HG02852 (cell line): ENCODE results near the gene PTGR2.
"Not testable (repeated sequence)": the region's sequence is repeated elsewhere in the genome, so short reads cannot be mapped to it uniquely, and the experiment has no call there.

Source experiments
- ATAC-seq: cut with Tn5 transposase; IDR thresholded peaks from one replicate; pipeline ENCODE4 v1.9.1; 2021; ENCODE audit warnings: mild to moderate bottlenecking, moderate library complexity; ENCODE audit not compliant: unreplicated experiment

The PTGR2 gene

DNA sequence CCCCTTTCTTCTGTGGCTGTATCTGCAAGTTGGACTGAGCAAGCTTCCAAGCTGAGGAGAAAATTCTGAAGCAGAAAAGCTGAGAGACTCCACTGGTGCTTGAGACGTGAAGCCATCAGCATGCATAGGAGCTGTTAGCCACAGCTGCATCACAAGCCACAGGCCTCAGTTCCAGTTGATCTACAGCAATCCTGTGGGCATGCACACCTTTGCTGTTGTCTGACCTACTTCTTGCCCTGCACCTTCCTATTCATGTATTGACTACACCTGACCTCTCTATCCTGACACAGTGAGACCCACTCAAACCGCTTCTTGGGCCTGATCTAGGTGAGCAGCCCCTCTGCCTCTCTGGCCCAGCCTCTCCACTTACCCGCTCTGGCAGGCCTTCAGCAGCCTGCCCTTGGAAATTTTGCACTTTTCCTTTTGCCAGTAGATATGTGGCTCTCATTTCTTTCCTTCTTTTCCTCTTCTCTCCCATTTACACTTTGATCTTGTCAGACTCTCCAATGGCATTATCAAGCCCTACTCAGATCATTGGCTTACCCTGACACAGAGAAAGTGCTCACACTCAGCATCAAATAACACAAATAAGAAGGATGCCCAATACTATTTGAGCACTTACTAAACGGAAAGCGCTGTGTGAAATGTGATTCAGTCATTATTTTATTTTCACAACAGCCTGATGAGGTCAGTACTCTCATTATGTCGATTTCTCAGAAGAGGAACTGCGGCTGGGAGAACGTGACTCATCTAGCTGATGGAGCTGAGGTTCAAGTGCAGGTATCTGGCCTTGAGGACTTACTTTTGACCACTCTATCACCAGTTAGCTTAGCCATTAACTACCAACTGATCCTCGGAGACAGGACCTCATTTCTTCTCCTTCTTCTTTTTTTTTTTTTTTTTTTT, 21.9 kb upstream of the PTGR2 start:
- ATAC-seq = no peak

- ATAC-seq = no peak
These were observed 18.6 kb upstream of the PTGR2 start for GRCh38 chr14:73833034-73833433.

- ATAC-seq = no peak
These were observed 17.9 kb upstream of the PTGR2 start for GRCh38 chr14:73833530-73834260.

- ATAC-seq = no peak
These were observed 17.4 kb upstream of the PTGR2 start for GRCh38 chr14:73834261-73834625.

DNA sequence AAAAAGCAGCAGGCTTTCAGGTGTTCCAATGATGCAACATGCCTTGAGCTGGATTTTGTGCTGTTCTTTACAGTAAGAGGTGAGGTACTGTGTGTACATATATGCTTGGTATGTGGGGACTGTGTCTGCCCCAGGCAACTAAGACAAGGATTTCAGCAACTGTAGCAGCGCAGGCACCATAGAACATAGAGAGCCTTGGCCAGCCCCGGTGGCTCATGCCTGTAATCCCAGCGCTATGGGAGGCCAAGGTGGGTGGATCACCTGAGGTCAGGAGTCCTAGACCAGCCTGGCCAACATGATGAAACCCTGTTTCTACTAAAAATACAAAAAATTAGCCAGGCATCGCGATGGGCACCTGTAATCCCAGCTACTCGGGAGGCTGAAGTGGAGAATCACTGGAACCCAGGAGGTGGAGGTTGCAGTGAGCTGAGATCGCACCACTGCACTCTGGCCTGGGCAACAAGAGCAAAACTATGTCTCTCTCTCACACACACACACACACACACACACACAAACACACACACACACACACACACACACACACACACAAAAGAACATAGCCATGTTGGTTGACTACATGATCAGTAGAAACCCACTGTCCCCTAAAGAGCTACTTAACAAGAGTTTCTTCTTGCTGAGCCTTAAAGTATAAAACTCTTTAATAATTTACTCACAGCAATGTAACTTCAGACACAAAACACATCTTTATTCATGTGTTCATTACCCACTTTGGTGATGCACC, 13.2 kb upstream of the PTGR2 start:
- not testable (repeated sequence) for ATAC-seq

- ATAC-seq = no peak
These were observed 9.4 kb upstream of the PTGR2 start for GRCh38 chr14:73842201-73842600.

DNA sequence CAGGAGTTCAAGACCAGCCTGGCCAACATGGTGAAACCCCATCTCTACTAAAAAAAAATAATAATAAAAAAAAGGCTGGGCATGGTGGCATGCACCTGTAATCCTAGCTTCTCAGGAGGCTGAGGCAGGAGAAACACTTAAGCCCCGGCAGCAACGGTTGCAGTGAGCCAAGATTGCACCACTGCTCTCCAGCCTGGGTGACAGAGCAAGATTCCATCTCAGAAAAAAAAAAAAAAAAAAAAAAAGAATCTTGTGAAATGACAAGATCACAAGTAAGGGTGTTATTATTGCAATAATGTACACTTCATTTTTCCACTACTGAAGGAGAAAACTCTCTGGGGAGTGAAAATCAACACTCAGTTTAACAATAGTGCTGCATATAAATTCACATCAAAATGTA, 8.8 kb upstream of the PTGR2 start:
- ATAC-seq = no peak

DNA sequence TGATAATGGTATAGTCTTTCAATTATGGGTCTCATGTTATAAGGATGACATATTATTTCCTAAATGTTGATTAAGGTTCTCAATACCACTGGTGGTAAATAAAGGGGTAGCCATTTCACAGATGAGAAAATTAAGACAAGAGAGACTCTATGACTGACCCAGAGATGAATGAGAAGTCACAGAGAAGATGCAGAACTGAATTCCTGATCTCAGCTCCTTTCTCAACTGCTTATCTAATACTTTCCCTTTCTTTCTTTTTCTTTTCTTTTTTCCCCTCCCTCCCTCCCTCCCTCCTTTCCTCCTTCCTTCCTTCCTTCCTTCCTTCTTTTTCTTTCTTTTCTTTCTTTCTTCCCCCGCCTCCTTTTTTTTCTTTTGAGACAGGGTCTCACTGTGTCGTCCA, 8.3 kb upstream of the PTGR2 start:
- no peak for ATAC-seq

GRCh38 chr14:73846947-73847346, 4.7 kb upstream of the PTGR2 start:
- ATAC-seq = no peak

GRCh38 chr14:73851000-73851399, 631 bp upstream of the PTGR2 start:
- ATAC-seq = no peak

DNA sequence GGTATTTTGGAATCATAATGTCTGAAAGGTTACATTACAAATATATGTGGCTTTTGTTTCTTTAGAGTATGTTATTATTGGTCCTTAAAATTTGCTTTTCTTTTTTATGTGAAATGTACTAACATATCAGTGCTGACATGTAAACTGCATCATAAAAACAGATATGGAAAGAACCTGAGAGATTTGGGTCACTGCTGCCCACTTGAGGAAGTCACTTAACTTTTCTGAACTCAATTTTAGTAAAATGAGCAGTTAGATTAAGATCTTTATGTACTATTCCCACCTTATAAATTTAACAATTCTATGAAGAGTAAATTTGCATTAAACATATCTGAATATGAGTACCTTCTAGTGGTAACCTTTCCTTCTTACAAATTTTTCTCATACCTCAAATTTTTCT, 7.5 kb downstream of the PTGR2 start:
- ATAC-seq = no peak

DNA sequence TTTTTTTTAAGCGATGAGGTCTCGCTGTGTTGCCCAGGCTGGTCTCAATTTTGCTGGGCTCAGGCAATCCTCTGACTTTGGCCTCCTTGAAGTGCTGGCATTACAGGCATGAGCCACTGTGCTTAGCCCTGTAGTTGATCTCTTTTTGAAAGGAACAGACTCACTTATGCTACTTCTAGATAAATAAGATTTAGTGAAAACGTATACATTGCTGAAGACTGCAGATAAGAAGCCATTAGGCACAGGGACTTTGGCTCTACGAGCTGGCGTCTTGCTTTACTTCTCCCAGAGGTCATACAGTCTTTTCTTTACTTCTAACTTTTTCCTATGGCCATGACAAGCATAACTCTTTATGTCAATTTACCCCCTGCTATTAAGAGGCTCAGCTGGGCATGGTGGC, 9.4 kb downstream of the PTGR2 start:
- ATAC-seq = no peak

DNA sequence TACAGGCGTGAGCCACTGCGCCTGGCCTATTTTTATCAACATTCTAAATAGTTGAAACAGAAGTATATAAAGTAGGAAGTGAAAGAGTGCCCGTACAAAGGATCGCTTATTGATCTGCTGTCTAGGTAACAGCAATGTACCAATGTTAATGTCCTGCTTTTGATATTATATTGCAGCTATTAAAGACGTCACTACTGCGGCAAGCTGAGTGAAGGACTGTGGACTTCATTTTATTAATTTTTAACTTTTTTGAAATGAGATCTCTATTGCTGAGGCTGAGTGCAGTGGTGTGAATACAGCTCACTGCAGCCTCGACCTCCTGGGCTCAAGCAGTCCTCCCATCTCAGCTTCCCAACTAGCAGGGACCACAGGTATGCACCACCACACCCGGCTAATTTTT, 10.8 kb downstream of the PTGR2 start:
- ATAC-seq = no peak

DNA sequence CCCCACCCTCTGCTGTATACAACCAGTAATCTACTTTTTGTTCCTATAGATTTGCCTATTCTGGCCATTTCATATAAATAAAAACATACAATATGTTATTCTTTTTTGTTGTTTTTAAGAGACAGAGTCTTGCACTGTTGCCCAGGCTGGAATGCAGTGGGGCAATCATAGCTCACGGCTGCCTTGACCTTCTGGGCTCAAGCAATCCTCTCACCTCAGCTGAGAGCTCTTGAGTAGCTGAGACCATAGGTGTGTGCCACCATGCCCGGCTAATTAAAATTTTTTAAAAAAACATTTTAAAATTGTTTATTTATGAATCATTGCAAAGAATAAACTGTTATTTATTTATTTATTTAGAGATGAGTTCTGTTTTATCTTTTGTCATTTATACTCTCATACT, 11.6 kb downstream of the PTGR2 start:
- ATAC-seq = no peak

GRCh38 chr14:73865534-73866113, 14.0 kb downstream of the PTGR2 start:
- no peak for ATAC-seq

DNA sequence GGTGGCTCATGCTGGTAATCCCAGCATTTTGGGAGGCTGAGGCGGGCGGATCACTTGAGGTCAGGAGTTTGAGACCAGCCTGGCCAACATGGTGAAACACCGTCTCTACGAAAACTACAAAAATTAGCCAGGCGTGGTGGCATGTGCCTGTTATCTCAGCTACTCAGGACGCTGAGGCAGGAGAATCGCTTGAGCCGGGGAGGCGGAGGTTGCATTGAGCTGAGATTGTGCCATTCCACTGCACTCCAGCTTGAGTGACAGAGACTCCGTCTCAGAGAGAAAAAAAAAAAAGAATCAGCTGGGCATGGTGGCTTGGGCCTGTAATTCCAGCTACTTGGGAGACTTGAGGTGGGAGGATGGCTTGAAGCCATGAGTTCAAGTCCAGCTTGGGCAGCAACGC, 18.1 kb downstream of the PTGR2 start:
- not testable (repeated sequence) for ATAC-seq

DNA sequence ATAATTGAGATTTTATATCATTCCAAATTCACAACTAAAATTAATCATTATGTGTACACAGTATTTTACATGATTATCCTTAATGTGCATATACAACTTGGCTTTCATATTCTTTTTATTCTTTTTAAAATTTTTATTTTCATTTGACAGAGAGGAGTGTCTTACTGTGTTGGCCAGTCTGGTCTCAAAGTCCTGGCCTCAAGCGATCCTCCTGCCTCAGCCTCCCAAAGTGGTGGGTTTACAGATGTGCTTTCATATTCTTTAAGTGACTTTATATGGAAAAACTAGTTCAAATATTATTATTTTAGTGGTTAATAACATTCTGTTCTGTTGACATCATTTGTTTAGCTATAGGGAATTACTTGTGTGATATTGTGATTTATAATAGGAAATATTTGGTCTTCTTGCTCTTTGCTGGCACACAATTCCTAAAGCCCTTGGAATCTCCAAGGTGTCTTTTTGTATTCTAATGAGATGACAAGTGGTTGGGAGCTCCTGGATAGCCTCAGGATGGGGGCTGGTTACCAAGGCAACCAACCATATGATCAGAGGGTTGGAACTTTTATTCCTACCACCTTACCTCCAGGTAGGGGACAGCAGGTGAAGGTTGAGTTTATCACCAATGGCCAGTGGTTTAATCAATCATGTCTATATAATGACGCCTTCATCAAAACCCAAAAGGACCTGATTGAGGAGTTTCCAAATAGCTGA, 19.0 kb downstream of the PTGR2 start:
- no peak for ATAC-seq

- no peak for ATAC-seq
These were observed 22.0 kb downstream of the PTGR2 start for GRCh38 chr14:73873660-73874059.

DNA sequence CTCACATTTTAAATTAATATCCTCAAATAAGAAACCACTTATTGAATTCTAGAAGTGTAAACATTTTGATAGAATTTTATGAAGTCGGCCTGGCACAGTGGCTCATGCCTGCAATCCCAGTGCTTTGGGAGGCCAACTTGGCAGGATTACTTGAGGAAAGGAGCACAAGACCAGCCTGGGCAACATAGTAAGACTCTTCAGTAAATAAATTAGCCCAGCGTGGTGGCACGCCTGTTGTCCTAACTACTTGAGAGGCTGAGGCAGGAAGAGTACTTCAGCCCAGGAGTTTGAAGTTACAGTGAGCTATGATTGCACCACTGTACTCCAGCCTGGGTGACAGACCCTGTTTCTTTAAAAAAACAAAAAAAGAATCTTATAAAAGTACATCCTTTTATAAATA, 26.2 kb downstream of the PTGR2 start:
- no peak for ATAC-seq

DNA sequence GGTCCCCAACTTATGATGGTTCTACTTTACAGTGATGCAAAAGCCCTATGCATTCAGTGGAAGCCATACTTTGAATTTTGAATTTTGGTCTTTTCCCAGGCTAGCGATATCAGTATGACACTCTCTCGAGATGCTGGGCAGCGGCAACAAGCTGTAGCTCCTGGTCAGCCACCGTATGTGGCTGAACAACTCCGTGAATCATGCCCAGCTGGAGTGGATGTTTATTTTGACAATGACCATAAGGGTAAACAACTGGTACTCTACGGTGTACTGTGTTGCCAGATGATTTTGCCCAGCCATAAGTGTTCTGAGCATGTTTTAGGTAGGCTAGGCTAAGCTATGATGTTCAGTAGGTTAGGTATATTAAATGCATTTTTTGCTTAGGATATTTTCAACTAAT, 26.8 kb downstream of the PTGR2 start:
- ATAC-seq = no peak

GRCh38 chr14:73879027-73879426, 27.4 kb downstream of the PTGR2 start:
- ATAC-seq = no peak
